GM19099 (cell line): ENCODE results near the gene BTBD7.

Experiments
- POLR2A ChIP-seq: IDR thresholded peaks from 3 replicates; pipeline ENCODE4 v1.6.1; 2011; ENCODE audit warnings: low read depth; ENCODE audit not compliant: insufficient read length; ENCODE audit errors: extremely low read depth

BTBD7 gene

GRCh38 chr14:93332853-93333630, at the start of gene BTBD7:
Gene BTBD7, minus strand, starts transcription at chr14:93333036. Its CDS starts 36,985 bp downstream, at chr14:93296051.
- TF ChIP-seq POLR2A = peak; percentile 78

- TF ChIP-seq POLR2A = no peak
These were observed 48.8 kb upstream of the BTBD7 start for GRCh38 chr14:93381644-93382043.

- no peak for TF ChIP-seq POLR2A
These were observed 47.0 kb upstream of the BTBD7 start for GRCh38 chr14:93379831-93380230.

- no peak for TF ChIP-seq POLR2A
These were observed 42.9 kb upstream of the BTBD7 start for GRCh38 chr14:93375673-93376156.

GRCh38 chr14:93369713-93370266, 37.0 kb upstream of the BTBD7 start:
- no peak for TF ChIP-seq POLR2A

GRCh38 chr14:93368996-93369712, 36.3 kb upstream of the BTBD7 start:
- no peak for TF ChIP-seq POLR2A

GRCh38 chr14:93348292-93348691, 15.5 kb upstream of the BTBD7 start:
- TF ChIP-seq POLR2A = no peak

- TF ChIP-seq POLR2A = no peak
These were observed 15.0 kb upstream of the BTBD7 start for GRCh38 chr14:93347850-93348249.

- TF ChIP-seq POLR2A = no peak
These were observed 14.3 kb upstream of the BTBD7 start, which contains the start of gene COX8C for GRCh38 chr14:93346926-93347721. Gene COX8C, plus strand, starts transcription at chr14:93347182. Its CDS starts 87 bp downstream, at chr14:93347269.

GRCh38 chr14:93343797-93344196, 11.0 kb upstream of the BTBD7 start:
- TF ChIP-seq POLR2A = no peak

GRCh38 chr14:93343266-93343665, 10.4 kb upstream of the BTBD7 start:
- no peak for TF ChIP-seq POLR2A

- no peak for TF ChIP-seq POLR2A
These were observed 5.0 kb upstream of the BTBD7 start for GRCh38 chr14:93337884-93338283.

GRCh38 chr14:93337143-93337753, 4.4 kb upstream of the BTBD7 start:
- TF ChIP-seq POLR2A = no peak

- no peak for TF ChIP-seq POLR2A
These were observed 831 bp upstream of the BTBD7 start for GRCh38 chr14:93333631-93334103.
